ENCODE results near the gene TTC33.

The TTC33 gene

GRCh38 chr5:40478766-40479165, 277.0 kb downstream of the TTC33 start:
- TF ChIP-seq TAF1 (IDR thresholded peaks at IDR 0.05; ENCODE audit: borderline replicate concordance, insufficient read depth, low read length) (no peak), POLR2AphosphoS5 (IDR thresholded peaks at IDR 0.05; ENCODE audit: low read depth, low read length) (no peak), FOXP2 (optimal IDR thresholded peaks at IDR 0.05; ENCODE audit: borderline replicate concordance, extremely low read depth, extremely low read length, insufficient read depth) (no peak), SIN3A (IDR thresholded peaks at IDR 0.05; ENCODE audit: borderline replicate concordance, insufficient read depth, low read length) (no peak), REST (IDR thresholded peaks at IDR 0.05; ENCODE audit: insufficient read depth in 1 of 2, low read depth in 2 of 2, low read length in 2 of 2) (no peak)

GRCh38 chr5:40477856-40478546, 277.8 kb downstream of the TTC33 start:
- TF ChIP-seq REST (IDR thresholded peaks at IDR 0.05; ENCODE audit: insufficient read depth in 1 of 2, low read depth in 2 of 2, low read length in 2 of 2) (peak in 1 of 2 experiments; percentile 75; a peak in 2 of 4 replicates), POLR2AphosphoS5 (IDR thresholded peaks at IDR 0.05; ENCODE audit: low read depth, low read length) (no peak)

DNA sequence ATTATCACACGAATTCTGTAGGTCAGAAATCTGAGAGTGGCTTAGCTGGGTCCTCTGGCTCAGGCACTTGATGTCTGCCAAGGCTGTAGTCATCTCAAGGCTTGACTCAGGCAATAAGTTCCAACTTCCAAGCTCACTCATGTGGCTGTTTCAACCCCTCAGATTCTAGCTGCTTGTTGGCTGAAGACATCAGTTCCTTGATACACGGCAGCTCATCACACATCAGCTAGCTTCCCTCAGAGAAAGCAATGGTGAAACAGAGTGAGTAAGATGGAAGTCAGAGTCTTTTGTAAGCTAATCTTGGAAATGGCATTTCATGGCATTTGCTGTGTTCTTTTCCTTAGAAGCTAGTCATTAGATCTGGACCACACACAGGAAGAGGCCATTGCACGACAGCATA, 280.2 kb downstream of the TTC33 start:
- TF ChIP-seq FOXP2 (optimal IDR thresholded peaks at IDR 0.05; ENCODE audit: borderline replicate concordance, extremely low read depth, extremely low read length, insufficient read depth): no peak
- TF ChIP-seq POLR2AphosphoS5 (IDR thresholded peaks at IDR 0.05; ENCODE audit: low read depth, low read length): no peak
- no peak for TF ChIP-seq REST (IDR thresholded peaks at IDR 0.05; ENCODE audit: insufficient read depth in 1 of 2, low read depth in 2 of 2, low read length in 2 of 2)
- TF ChIP-seq TAF1 (IDR thresholded peaks at IDR 0.05; ENCODE audit: borderline replicate concordance, insufficient read depth, low read length): no peak
- TF ChIP-seq SIN3A (IDR thresholded peaks at IDR 0.05; ENCODE audit: borderline replicate concordance, insufficient read depth, low read length): no peak

DNA sequence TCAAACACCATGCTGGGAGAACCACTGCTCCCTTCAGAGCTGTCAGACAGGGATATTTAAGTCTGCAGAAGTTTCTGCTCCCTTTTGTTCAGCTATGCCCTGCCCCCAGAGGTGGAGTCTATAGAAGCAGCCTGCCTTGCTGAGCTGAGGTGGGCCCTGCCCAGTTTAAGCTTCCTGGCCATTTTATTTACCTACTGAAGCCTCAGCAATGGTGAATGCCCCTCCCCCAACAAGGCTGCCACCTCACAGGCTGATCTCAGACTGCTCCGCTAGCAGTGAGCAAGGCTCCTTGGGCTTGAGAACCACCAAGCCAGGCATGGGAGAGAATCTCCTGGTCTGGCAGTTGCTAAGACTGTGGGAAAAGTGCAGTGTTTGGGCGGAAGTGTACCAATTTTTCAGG, 281.5 kb downstream of the TTC33 start:
- TF ChIP-seq FOXP2 (optimal IDR thresholded peaks at IDR 0.05; ENCODE audit: borderline replicate concordance, extremely low read depth, extremely low read length, insufficient read depth) (no peak), POLR2AphosphoS5 (IDR thresholded peaks at IDR 0.05; ENCODE audit: low read depth, low read length) (no peak)

- TF ChIP-seq SIN3A (IDR thresholded peaks at IDR 0.05; ENCODE audit: borderline replicate concordance, insufficient read depth, low read length) (no peak), FOXP2 (optimal IDR thresholded peaks at IDR 0.05; ENCODE audit: borderline replicate concordance, extremely low read depth, extremely low read length, insufficient read depth) (no peak), TAF1 (IDR thresholded peaks at IDR 0.05; ENCODE audit: borderline replicate concordance, insufficient read depth, low read length) (no peak), POLR2AphosphoS5 (IDR thresholded peaks at IDR 0.05; ENCODE audit: low read depth, low read length) (no peak), REST (IDR thresholded peaks at IDR 0.05; ENCODE audit: insufficient read depth in 1 of 2, low read depth in 2 of 2, low read length in 2 of 2) (no peak)
Observed at GRCh38 chr5:40465416-40465815, 290.3 kb downstream of the TTC33 start.
